OCI-LY1 (cell line): ENCODE data around the gene REXO1.

ENCODE experiments used
- EZH2 ChIP-seq: fragments of 200-600 bp; sonication (generic), shearing (Covaris generic); IDR thresholded peaks from 2 replicates; pipeline ENCODE4 v1.8.0; 2017; ENCODE audit warnings: borderline replicate concordance, mixed run types, mild to moderate bottlenecking, antibody characterized with exemption, low read length, moderate library complexity, mixed read lengths
- TF ChIP-seq, protein P1 (sequence below): fragments of 200-600 bp; sonication (generic), shearing (Covaris generic); IDR thresholded peaks from 2 replicates; pipeline ENCODE4 v1.5.1; 2017; ENCODE audit warnings: mild to moderate bottlenecking, antibody characterized with exemption, low read length, moderate library complexity, mixed read lengths

DNA sequence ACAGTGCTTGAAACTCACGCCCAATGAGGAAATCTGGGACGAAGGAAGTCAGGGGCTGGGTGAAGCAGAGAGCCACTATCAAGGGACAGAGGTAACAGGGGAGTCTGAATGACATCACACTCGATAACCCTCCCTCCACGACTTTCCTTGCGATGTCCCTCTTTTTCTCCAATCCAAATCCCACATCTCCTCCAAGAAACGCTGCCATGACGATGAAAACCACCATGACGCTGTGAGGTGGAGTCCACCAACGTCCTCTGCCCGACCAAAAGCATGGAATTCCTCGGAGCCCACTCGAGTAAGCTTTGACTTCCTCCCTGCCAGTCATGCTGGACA is 967 bp downstream of the REXO1 start:
- TF ChIP-seq EZH2 = no peak
- TF ChIP-seq, protein P1, sequence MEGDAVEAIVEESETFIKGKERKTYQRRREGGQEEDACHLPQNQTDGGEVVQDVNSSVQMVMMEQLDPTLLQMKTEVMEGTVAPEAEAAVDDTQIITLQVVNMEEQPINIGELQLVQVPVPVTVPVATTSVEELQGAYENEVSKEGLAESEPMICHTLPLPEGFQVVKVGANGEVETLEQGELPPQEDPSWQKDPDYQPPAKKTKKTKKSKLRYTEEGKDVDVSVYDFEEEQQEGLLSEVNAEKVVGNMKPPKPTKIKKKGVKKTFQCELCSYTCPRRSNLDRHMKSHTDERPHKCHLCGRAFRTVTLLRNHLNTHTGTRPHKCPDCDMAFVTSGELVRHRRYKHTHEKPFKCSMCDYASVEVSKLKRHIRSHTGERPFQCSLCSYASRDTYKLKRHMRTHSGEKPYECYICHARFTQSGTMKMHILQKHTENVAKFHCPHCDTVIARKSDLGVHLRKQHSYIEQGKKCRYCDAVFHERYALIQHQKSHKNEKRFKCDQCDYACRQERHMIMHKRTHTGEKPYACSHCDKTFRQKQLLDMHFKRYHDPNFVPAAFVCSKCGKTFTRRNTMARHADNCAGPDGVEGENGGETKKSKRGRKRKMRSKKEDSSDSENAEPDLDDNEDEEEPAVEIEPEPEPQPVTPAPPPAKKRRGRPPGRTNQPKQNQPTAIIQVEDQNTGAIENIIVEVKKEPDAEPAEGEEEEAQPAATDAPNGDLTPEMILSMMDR = no peak
